Lower leg skin (tissue), 3 donors: ENCODE results near the gene DAB2IP.

Experiments used
- POLR2A ChIP-seq, 2 donors: fragments of 450-650 bp; IDR thresholded peaks; one replicate each; pipeline ENCODE4 v1.6.1; 2016 to 2017; ENCODE audit warnings: antibody characterized with exemption in 2 of 2, mild to moderate bottlenecking in 1 of 2, moderate library complexity in 1 of 2
- TF ChIP-seq, protein P1 (sequence below), 3 donors: fragments of 450-650 bp; IDR thresholded peaks; one replicate each; pipeline ENCODE4 v1.5.1; 2016; ENCODE audit warnings: antibody characterized with exemption in 3 of 3, mild to moderate bottlenecking in 3 of 3, moderate library complexity in 2 of 3

DNA sequence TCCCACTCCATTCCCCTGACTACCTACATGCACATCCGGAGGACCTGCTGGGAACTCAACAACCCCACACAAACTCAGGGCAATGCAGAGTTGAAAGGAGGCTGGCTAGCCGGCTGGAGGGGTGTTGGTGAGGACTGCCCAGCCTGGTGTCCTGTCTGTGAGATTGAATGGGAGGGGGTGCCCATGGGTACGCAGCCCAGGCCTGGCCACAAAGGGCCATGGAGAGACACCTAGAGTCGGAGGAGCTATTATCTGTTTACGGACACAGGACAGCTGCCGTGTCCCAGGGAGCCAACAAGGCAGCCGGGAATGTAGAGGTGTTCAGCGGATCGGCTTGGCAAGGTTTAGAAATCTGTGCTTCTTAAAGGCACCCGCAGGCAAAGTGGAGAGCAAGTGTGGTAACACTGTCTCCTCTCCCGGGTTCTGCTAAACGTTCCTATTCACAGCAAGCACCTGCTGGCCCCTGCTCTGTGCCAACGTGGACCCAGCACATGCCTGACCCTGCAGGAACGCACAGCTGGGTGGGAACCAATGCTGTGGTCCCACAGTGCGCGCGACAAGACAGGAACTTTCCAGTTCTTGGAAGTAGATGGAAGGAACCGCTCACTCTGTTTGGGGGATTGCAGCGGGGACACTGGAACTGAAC is 166.7 kb downstream of the DAB2IP start:
- TF ChIP-seq POLR2A (IDR thresholded peaks at IDR 0.05), result no peak
- TF ChIP-seq, protein P1, sequence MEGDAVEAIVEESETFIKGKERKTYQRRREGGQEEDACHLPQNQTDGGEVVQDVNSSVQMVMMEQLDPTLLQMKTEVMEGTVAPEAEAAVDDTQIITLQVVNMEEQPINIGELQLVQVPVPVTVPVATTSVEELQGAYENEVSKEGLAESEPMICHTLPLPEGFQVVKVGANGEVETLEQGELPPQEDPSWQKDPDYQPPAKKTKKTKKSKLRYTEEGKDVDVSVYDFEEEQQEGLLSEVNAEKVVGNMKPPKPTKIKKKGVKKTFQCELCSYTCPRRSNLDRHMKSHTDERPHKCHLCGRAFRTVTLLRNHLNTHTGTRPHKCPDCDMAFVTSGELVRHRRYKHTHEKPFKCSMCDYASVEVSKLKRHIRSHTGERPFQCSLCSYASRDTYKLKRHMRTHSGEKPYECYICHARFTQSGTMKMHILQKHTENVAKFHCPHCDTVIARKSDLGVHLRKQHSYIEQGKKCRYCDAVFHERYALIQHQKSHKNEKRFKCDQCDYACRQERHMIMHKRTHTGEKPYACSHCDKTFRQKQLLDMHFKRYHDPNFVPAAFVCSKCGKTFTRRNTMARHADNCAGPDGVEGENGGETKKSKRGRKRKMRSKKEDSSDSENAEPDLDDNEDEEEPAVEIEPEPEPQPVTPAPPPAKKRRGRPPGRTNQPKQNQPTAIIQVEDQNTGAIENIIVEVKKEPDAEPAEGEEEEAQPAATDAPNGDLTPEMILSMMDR (IDR thresholded peaks at IDR 0.05), result no peak
